ENCODE data around the gene IRF7.
"Not testable (repeated sequence)": the region's sequence is repeated elsewhere in the genome, so short reads cannot be mapped to it uniquely, and the experiment has no call there.

The IRF7 gene

GRCh38 chr11:650482-650881 lies 34.7 kb upstream of the IRF7 start:
- DNase-seq (ENCODE audit: low read depth): no peak
- in situ Hi-C loops (cut with HindIII; ENCODE audit: low sequenced_read_pairs): loop anchor here (25.0 kb wide), 1 partner anchor 112 kb away; no protein-coding TSS in a partner anchor
- TF ChIP-seq CTCF (IDR thresholded peaks at IDR 0.05; ENCODE audit: low read depth, low read length, missing control alignments): no peak
- H3K4me3 ChIP-seq (ENCODE audit: low read depth, low read length): no peak overlapping the region

GRCh38 chr11:647672-648158 lies 32.0 kb upstream of the IRF7 start:
- H3K4me3 ChIP-seq (ENCODE audit: low read depth, low read length); in situ Hi-C loops (cut with HindIII; ENCODE audit: low sequenced_read_pairs); DNase-seq (ENCODE audit: low read depth): not testable (repeated sequence)

GRCh38 chr11:646214-646613 lies 30.5 kb upstream of the IRF7 start:
- H3K4me3 ChIP-seq (ENCODE audit: low read depth, low read length): no peak overlapping the region
- no peak for TF ChIP-seq CTCF (IDR thresholded peaks at IDR 0.05; ENCODE audit: low read depth, low read length, missing control alignments)
- DNase-seq (ENCODE audit: low read depth): no peak
- in situ Hi-C loops (cut with HindIII; ENCODE audit: low sequenced_read_pairs): no loop called here

GRCh38 chr11:645536-645935 lies 29.8 kb upstream of the IRF7 start:
- in situ Hi-C loops (cut with HindIII; ENCODE audit: low sequenced_read_pairs): no loop called here
- DNase-seq (ENCODE audit: low read depth): no peak
- H3K4me3 ChIP-seq (ENCODE audit: low read depth, low read length): no peak overlapping the region
- no peak for TF ChIP-seq CTCF (IDR thresholded peaks at IDR 0.05; ENCODE audit: low read depth, low read length, missing control alignments)

GRCh38 chr11:643849-644738 lies 28.3 kb upstream of the IRF7 start:
- H3K4me3 ChIP-seq (ENCODE audit: low read depth, low read length): no peak overlapping the region
- no peak for TF ChIP-seq CTCF (IDR thresholded peaks at IDR 0.05; ENCODE audit: low read depth, low read length, missing control alignments)
- no peak for DNase-seq (ENCODE audit: low read depth)
- in situ Hi-C loops (cut with HindIII; ENCODE audit: low sequenced_read_pairs): no loop called here

- no peak overlapping the region for H3K4me3 ChIP-seq (ENCODE audit: low read depth, low read length)
- in situ Hi-C loops (cut with HindIII; ENCODE audit: low sequenced_read_pairs): no loop called here
- no peak for DNase-seq (ENCODE audit: low read depth)
- TF ChIP-seq CTCF (IDR thresholded peaks at IDR 0.05; ENCODE audit: low read depth, low read length, missing control alignments): no peak
These were observed 27.6 kb upstream of the IRF7 start for GRCh38 chr11:643366-643765.

GRCh38 chr11:641806-642370 lies 26.1 kb upstream of the IRF7 start:
- in situ Hi-C loops (cut with HindIII; ENCODE audit: low sequenced_read_pairs): no loop called here
- no peak for TF ChIP-seq CTCF (IDR thresholded peaks at IDR 0.05; ENCODE audit: low read depth, low read length, missing control alignments)
- DNase-seq (ENCODE audit: low read depth): no peak
- no peak overlapping the region for H3K4me3 ChIP-seq (ENCODE audit: low read depth, low read length)
